HepG2 (cell line): ENCODE data around the gene CHKA. TPM values are rescaled to one million over a fixed set of nuclear protein-coding genes. Genes with fewer than 3 reads are reported as not detected.

Experiments used
- CENPX ChIP-seq: sonication (generic); formaldehyde crosslinking; IDR thresholded peaks from 2 replicates; pipeline ENCODE4 v1.9.0; 2021; ENCODE audit warnings: mild to moderate bottlenecking, missing genetic modification reagents, moderate library complexity
- IRX3 ChIP-seq: sonication (generic); formaldehyde crosslinking; IDR thresholded peaks from 2 replicates; pipeline ENCODE4 v1.8.1; 2023; ENCODE audit warnings: mild to moderate bottlenecking, low read depth, missing genetic modification reagents, borderline replicate concordance
- TCF7 ChIP-seq: sonication (generic); IDR thresholded peaks from 2 replicates; pipeline ENCODE4 v1.6.1; 2016; ENCODE audit warnings: antibody characterized with exemption, low read depth
- TSC22D2 ChIP-seq: sonication (generic); formaldehyde crosslinking; IDR thresholded peaks from 2 replicates; pipeline ENCODE4 v1.5.1; 2020; ENCODE audit warnings: missing genetic modification reagents, mild to moderate bottlenecking, borderline replicate concordance
- ZMYM4 ChIP-seq: sonication (generic); formaldehyde crosslinking; IDR thresholded peaks from 2 replicates; pipeline ENCODE4 v1.8.1; 2023; ENCODE audit warnings: mild to moderate bottlenecking, missing genetic modification reagents
- ZNF160 ChIP-seq: sonication (generic); formaldehyde crosslinking; IDR thresholded peaks from 2 replicates; pipeline ENCODE4 v1.8.0; 2022; ENCODE audit warnings: mild to moderate bottlenecking, inconsistent platforms, missing genetic modification reagents
- ZNF205 ChIP-seq: IDR thresholded peaks from 2 replicates; pipeline ENCODE4 v1.6.1; 2018; ENCODE audit warnings: missing biosample characterization, missing genetic modification reagents
- ZNF264 ChIP-seq: sonication (generic); formaldehyde crosslinking; IDR thresholded peaks from 2 replicates; pipeline ENCODE4 v1.4.0; 2020; ENCODE audit warnings: missing genetic modification reagents
- ZNF318 ChIP-seq: sonication (generic); formaldehyde crosslinking; IDR thresholded peaks from 2 replicates; pipeline ENCODE4 v1.4.0; 2020; ENCODE audit warnings: mild to moderate bottlenecking, missing genetic modification reagents
- ZNF44 ChIP-seq: sonication (generic); formaldehyde crosslinking; IDR thresholded peaks from 2 replicates; pipeline ENCODE4 v1.5.1; 2020; ENCODE audit warnings: mild to moderate bottlenecking, missing genetic modification reagents
- ZNF549 ChIP-seq: sonication (generic); formaldehyde crosslinking; IDR thresholded peaks from 2 replicates; pipeline ENCODE4 v1.5.0; 2020; ENCODE audit warnings: missing genetic modification reagents
- ZNF569 ChIP-seq: sonication (generic); formaldehyde crosslinking; IDR thresholded peaks from 2 replicates; pipeline ENCODE4 v1.5.0; 2020; ENCODE audit warnings: mild to moderate bottlenecking, missing genetic modification reagents, moderate library complexity, borderline replicate concordance
- ZNF572 ChIP-seq: sonication (generic); formaldehyde crosslinking; IDR thresholded peaks from 2 replicates; pipeline ENCODE4 v1.5.1; 2020; ENCODE audit warnings: mild to moderate bottlenecking, missing genetic modification reagents
- ZNF816 ChIP-seq: sonication (generic); formaldehyde crosslinking; IDR thresholded peaks from 2 replicates; pipeline ENCODE4 v1.8.0; 2022; ENCODE audit warnings: missing genetic modification reagents, mild to moderate bottlenecking, borderline replicate concordance
- ZNF879 ChIP-seq: sonication (generic); formaldehyde crosslinking; IDR thresholded peaks from 2 replicates; pipeline ENCODE4 v1.8.1; 2023; ENCODE audit warnings: missing genetic modification reagents
- polyA plus RNA-seq, 8 experiments: library from polyadenylated mRNA; depleted of rRNA in 3 of 8; stranded (reverse) in 7 of 8; unstranded in 1 of 8; fragments of >200 nt; fragmentation: Illumina TruSeq in 4 of 8; extraction: Trizol in 4 of 8; gene quantifications; 2 replicates each; pipeline versions ENCODE4 v1.2.1 to v1.2.3, GENCODE V29; 2011 to 2016; ENCODE audit warnings: low read depth in 4 of 8, missing spikeins in 1 of 8, mixed read lengths in 1 of 8; ENCODE audit not compliant: insufficient read depth in 1 of 8
- total RNA-seq, 5 experiments: library from RNA; depleted of rRNA; stranded (reverse); fragments of >200 nt; fragmentation: Illumina TruSeq; extraction: Trizol; gene quantifications; 2 replicates each; pipeline ENCODE4 v1.2.3, GENCODE V29; 2016; ENCODE audit warnings: low read depth in 1 of 5
- TF ChIP-seq, protein P1 (sequence below): sonication (generic); formaldehyde crosslinking; IDR thresholded peaks from 2 replicates; pipeline ENCODE4 v1.9.0; 2021; ENCODE audit warnings: missing genetic modification reagents, mild to moderate bottlenecking, borderline replicate concordance
- TF ChIP-seq, protein P2 (sequence below): IDR thresholded peaks from 2 replicates; pipeline ENCODE4 v1.6.1; 2016; ENCODE audit warnings: control low read depth

Gene CHKA
- total and polyA plus RNA-seq, 2 of the 13 experiments (the other 11 are each of a cell fraction or from before 2014, with no cell fraction given), result 71.6 to 92.7 TPM

DNA sequence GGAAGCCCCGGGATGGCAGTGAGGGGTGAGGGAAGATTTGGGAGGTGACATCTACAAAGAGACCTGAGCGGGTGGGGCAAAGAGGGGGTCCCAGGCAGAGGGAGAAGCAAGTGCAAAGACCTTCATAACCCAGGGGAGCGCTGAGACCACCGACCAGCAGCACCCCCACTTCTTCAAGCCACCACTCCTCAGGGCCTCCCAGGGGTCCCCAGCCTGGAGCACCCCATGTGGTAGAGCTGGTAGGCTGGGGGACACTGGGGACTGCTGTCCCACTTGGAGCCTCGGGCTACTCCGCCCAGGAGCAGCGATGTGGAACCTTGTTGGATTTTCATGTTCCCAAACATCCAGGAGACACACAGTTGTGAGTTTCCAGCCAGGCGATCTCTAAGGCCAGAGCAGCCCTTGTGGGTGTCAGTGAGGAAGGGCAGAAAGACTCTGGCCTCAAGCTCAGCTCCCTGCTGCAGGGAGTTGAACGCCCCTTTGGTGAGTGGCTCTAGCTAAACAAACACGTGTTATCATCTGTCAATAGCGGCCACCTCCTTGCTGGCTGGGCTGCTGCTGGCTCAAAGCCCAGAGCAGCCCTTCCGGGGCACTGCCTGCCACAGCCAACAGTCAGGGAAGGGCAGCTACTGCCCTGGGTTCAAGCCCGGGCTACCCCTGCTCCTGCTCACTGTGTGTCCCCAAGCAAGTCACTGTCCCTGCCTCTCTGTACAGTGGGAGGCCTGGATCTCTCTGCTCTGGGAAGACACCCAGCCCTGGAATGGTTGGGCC lies 25.7 kb upstream of the CHKA start (continued):
- TF ChIP-seq, protein P1, sequence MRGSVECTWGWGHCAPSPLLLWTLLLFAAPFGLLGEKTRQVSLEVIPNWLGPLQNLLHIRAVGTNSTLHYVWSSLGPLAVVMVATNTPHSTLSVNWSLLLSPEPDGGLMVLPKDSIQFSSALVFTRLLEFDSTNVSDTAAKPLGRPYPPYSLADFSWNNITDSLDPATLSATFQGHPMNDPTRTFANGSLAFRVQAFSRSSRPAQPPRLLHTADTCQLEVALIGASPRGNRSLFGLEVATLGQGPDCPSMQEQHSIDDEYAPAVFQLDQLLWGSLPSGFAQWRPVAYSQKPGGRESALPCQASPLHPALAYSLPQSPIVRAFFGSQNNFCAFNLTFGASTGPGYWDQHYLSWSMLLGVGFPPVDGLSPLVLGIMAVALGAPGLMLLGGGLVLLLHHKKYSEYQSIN, result no peak; the same call in 1 of the 2 replicates
- TF ChIP-seq ZNF205 (no peak), ZNF569 (no peak), ZNF160 (no peak), ZNF549 (CRISPR knock-in tag) (no peak), IRX3 (CRISPR knock-in tag) (0 out of 2 replicates have a peak, but pooled peaks have one; percentile 69), ZNF879 (CRISPR knock-in tag) (no peak; the same call in 1 of the 2 replicates), ZNF264 (CRISPR knock-in tag) (peak; percentile 77), TCF7 (peak; percentile 61), TSC22D2 (CRISPR knock-in tag) (peak; percentile 70; the same call in 1 of the 2 replicates), ZNF572 (no peak), ZNF44 (CRISPR knock-in tag) (no peak), CENPX (no peak), ZNF816 (CRISPR knock-in tag) (no peak), ZMYM4 (CRISPR knock-in tag) (peak; percentile 90), ZNF318 (CRISPR knock-in tag) (peak; percentile 70; the same call in 1 of the 2 replicates)
- TF ChIP-seq, protein P2, sequence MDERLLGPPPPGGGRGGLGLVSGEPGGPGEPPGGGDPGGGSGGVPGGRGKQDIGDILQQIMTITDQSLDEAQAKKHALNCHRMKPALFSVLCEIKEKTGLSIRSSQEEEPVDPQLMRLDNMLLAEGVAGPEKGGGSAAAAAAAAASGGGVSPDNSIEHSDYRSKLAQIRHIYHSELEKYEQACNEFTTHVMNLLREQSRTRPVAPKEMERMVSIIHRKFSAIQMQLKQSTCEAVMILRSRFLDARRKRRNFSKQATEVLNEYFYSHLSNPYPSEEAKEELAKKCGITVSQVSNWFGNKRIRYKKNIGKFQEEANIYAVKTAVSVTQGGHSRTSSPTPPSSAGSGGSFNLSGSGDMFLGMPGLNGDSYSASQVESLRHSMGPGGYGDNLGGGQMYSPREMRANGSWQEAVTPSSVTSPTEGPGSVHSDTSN (CRISPR knock-in tag), result no peak
